Measurements from ENCODE around the gene RPL37A. TPM values are rescaled to one million over a fixed set of nuclear protein-coding genes. Genes with fewer than 3 reads are reported as not detected.

RPL37A gene
- total RNA-seq, 2 donors from 2014 or later = 452 to 1,069 TPM

DNA sequence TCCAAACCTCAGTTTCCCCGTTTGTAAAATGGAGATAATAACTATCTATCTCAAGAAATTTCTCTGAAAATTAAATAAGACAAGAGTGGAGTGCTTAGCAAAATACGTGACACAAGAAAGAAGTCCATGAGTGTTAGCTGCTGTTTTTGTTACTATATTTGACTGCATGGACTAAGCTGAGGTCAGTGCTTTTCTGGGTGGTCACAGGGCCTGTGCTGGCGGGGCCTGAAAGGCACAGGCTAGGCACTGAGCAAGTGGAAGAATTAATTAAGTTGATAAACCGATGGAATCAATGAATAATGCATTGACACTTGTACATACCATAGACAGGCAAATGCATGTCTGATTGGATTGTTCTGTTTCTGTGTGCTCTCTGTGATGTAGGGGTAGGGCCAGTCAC lies 27.3 kb downstream of the RPL37A start:
- TF ChIP-seq POLR2A (IDR thresholded peaks at IDR 0.05) = no peak
- TF ChIP-seq, protein P1, sequence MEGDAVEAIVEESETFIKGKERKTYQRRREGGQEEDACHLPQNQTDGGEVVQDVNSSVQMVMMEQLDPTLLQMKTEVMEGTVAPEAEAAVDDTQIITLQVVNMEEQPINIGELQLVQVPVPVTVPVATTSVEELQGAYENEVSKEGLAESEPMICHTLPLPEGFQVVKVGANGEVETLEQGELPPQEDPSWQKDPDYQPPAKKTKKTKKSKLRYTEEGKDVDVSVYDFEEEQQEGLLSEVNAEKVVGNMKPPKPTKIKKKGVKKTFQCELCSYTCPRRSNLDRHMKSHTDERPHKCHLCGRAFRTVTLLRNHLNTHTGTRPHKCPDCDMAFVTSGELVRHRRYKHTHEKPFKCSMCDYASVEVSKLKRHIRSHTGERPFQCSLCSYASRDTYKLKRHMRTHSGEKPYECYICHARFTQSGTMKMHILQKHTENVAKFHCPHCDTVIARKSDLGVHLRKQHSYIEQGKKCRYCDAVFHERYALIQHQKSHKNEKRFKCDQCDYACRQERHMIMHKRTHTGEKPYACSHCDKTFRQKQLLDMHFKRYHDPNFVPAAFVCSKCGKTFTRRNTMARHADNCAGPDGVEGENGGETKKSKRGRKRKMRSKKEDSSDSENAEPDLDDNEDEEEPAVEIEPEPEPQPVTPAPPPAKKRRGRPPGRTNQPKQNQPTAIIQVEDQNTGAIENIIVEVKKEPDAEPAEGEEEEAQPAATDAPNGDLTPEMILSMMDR (IDR thresholded peaks at IDR 0.05) = no peak
- ATAC-seq (no peak), DNase-seq (no peak)
- 74 to 77% methylated on average over 4 of the region's 4 CpGs for WGBS, 2 donors
- Histone ChIP-seq H3K36me3 (replicated peaks in 1 of 2; ENCODE audit: insufficient read depth in 1 of 2, low read depth in 2 of 2) (no peaks in the 10 kb centered on the region), H3K9me3 (no peaks in the 10 kb centered on the region), H3K4me3 (no peak overlapping the region), H3K27me3 (no peaks in the 10 kb centered on the region), H3K4me1 (no peaks in the 10 kb centered on the region), H3K27ac (no peak overlapping the region)
- intact Hi-C loops (cut with DNase I) = no loop called here

DNA sequence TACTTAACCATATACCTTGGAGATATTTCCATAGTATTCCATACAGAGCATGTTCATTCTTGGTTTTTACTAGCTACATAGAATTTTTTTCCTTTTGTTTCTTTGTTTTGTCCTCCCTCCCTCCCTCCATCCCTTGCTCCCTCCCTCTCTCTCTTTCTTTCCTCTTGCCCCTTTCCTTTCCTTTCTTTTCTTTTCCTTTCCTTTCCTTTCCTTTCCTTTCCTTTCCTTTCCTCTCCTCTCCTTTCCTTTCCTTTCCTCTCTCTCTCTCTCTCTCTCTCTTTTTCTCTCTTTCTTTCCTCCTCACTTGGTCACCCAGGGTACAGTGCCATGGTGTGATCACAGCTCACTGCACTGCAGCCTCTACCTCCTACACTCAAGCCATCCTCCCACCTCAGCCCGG lies 28.3 kb downstream of the RPL37A start:
- TF ChIP-seq, protein P1 (IDR thresholded peaks at IDR 0.05) = no peak
- TF ChIP-seq POLR2A (IDR thresholded peaks at IDR 0.05) = no peak
- DNase-seq (no peak), ATAC-seq (no peak)
- no peaks in the 10 kb centered on the region for H3K36me3 ChIP-seq (replicated peaks in 1 of 2; ENCODE audit: insufficient read depth in 1 of 2, low read depth in 2 of 2)
- H3K4me3 ChIP-seq = no peak overlapping the region
- H3K9me3 ChIP-seq = no peaks in the 10 kb centered on the region
- intact Hi-C loops (cut with DNase I) = no loop called here
- H3K27me3 ChIP-seq = no peaks in the 10 kb centered on the region
- 67 to 100% methylated on average over 1 of the region's 1 CpG for WGBS, 2 donors
- no peak overlapping the region for H3K27ac ChIP-seq
- no peaks in the 10 kb centered on the region for H3K4me1 ChIP-seq

DNA sequence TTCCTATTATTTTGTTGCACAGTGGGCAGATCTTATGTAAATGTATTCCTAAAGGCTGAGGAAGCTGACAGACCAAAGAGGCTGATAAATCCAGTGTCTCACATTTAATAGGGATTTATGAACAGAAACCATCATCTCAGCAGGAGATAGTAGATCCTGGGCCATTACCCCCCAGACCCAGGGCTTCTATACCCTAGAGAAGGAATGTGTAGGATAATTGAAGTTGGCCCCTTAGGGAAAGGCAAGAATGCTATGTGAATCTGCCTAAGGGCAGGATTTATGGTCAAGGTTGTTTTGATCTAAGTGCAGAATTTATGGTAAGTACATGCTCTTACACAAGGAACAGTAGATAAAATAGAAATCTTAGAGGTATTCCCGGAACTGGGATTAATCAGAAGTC lies 29.0 kb downstream of the RPL37A start:
- H3K36me3 ChIP-seq (replicated peaks in 1 of 2; ENCODE audit: insufficient read depth in 1 of 2, low read depth in 2 of 2) = no peaks in the 10 kb centered on the region
- H3K4me3 ChIP-seq = no peak overlapping the region
- H3K27me3 ChIP-seq = no peaks in the 10 kb centered on the region
- intact Hi-C loops (cut with DNase I) = no loop called here
- no peaks in the 10 kb centered on the region for H3K9me3 ChIP-seq
- ATAC-seq = no peak
- WGBS, 2 donors = 77 to 84% methylated on average over 1 of the region's 1 CpG
- H3K4me1 ChIP-seq = no peaks in the 10 kb centered on the region
- no peak overlapping the region for H3K27ac ChIP-seq
- DNase-seq = no peak
- TF ChIP-seq, protein P1 (IDR thresholded peaks at IDR 0.05) = no peak
- no peak for TF ChIP-seq POLR2A (IDR thresholded peaks at IDR 0.05)

DNA sequence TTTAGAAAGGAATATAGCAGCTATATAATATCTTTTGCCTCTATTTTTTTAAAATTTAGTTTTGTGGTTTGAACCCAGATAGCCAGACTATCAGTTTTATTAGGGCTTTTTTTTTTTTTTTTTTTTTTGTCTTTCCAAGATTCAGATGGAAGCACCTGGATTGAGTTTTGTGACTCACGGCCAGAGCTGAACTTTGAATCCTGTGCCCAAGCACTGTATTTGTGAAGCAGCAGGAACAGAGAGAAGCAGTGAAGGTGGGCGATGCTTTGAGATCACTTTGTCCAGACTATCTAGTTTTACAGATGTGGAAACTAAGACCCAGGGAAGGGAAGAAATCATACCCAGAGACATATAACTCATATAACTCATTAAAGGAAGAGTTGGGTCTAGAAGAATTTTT lies 33.9 kb downstream of the RPL37A start:
- ATAC-seq = no peak
- no peak overlapping the region for H3K27ac ChIP-seq

DNA sequence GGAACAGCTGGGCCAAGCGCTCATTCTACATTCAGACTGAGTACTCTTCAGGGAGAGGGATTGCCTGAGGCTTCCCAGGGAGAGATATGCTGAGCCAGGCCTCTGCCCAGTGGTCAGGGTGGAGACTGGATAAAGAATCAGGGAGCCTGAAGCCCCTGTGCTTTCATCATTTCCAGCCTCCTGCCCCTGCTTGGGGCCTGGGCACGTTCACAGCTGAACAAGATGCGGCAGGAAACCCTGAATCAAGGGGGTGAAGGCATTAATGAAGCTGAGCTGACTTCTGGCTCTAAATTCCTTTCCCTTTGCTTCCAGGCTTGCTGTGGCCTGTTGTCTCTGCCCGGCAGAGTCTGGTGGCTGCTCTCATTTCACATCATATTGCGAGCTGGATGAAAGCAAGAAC lies 35.0 kb downstream of the RPL37A start:
- peaks cover 7% of the 10 kb centered on the region for H3K4me1 ChIP-seq
- no peaks in the 10 kb centered on the region for H3K36me3 ChIP-seq (replicated peaks in 1 of 2; ENCODE audit: insufficient read depth in 1 of 2, low read depth in 2 of 2)
- no peak overlapping the region for H3K27ac ChIP-seq
- 90 to 93% methylated on average over 5 of the region's 5 CpGs for WGBS, 2 donors
- TF ChIP-seq, protein P1 (IDR thresholded peaks at IDR 0.05) = no peak
- TF ChIP-seq POLR2A (IDR thresholded peaks at IDR 0.05) = no peak
- DNase-seq (no peak), ATAC-seq (no peak)
- no peaks in the 10 kb centered on the region for H3K27me3 ChIP-seq
- H3K9me3 ChIP-seq = no peaks in the 10 kb centered on the region
- H3K4me3 ChIP-seq = no peak overlapping the region
- intact Hi-C loops (cut with DNase I) = no loop called here

More for the DNA sequence above, 33.9 kb downstream of the RPL37A start:
- Histone ChIP-seq H3K4me1 (no peaks in the 10 kb centered on the region), H3K36me3 (replicated peaks in 1 of 2; ENCODE audit: insufficient read depth in 1 of 2, low read depth in 2 of 2) (no peaks in the 10 kb centered on the region), H3K27me3 (no peaks in the 10 kb centered on the region), H3K9me3 (no peaks in the 10 kb centered on the region), H3K4me3 (no peak overlapping the region)
- 61 to 66% methylated on average over 2 of the region's 2 CpGs for WGBS, 2 donors
- TF ChIP-seq, protein P1 (IDR thresholded peaks at IDR 0.05) = no peak
- TF ChIP-seq POLR2A (IDR thresholded peaks at IDR 0.05) = no peak
- intact Hi-C loops (cut with DNase I) = no loop called here
- DNase-seq = no peak
